OCI-LY1 (cell line): Measurements from ENCODE around the gene CIDEC.
"Not testable (repeated sequence)": the region's sequence is repeated elsewhere in the genome, so short reads cannot be mapped to it uniquely, and the experiment has no call there.

Source experiments
- H2AFZ ChIP-seq: fragments of 200-600 bp; sonication (generic), shearing (Covaris generic); 2 replicates; pipeline ENCODE4 v1.6.0; 2014; ENCODE audit warnings: antibody characterized with exemption, mild to moderate bottlenecking, low read length
- H3F3A ChIP-seq: fragments of 200-600 bp; sonication (generic), shearing (Covaris generic); 2 replicates; pipeline ENCODE4 v1.6.0; 2014; ENCODE audit warnings: mild to moderate bottlenecking, antibody characterized with exemption, low read length, moderate library complexity; ENCODE audit not compliant: insufficient read depth
- H3K27ac ChIP-seq: fragments of 200-600 bp; sonication (generic); 2 replicates; pipeline ENCODE4 v1.5.1; 2014; ENCODE audit warnings: low read length, mixed run types, mild to moderate bottlenecking, low read depth; ENCODE audit not compliant: poor library complexity, severe bottlenecking
- H3K27me3 ChIP-seq: fragments of 200-600 bp; sonication (generic); 2 replicates; pipeline ENCODE4 v1.6.0; 2014; ENCODE audit warnings: antibody characterized with exemption, mild to moderate bottlenecking, low read length, moderate library complexity; ENCODE audit not compliant: insufficient read depth
- H3K36me3 ChIP-seq: fragments of 200-600 bp; sonication (generic); 2 replicates; pipeline ENCODE4 v1.6.1; 2014; ENCODE audit warnings: mild to moderate bottlenecking, antibody characterized with exemption, low read length, moderate library complexity, mixed read lengths; ENCODE audit not compliant: insufficient read depth
- H3K4me1 ChIP-seq: fragments of 200-600 bp; sonication (generic); 2 replicates; pipeline ENCODE4 v1.5.1; 2014; ENCODE audit warnings: mild to moderate bottlenecking, low read length, moderate library complexity; ENCODE audit not compliant: insufficient read depth, severe bottlenecking
- H3K4me2 ChIP-seq: fragments of 200-600 bp; sonication (generic), shearing (Covaris generic); 2 replicates; pipeline ENCODE4 v1.6.1; 2014; ENCODE audit warnings: low read length
- H3K4me3 ChIP-seq: fragments of 200-600 bp; sonication (generic); 2 replicates; pipeline ENCODE4 v1.5.1; 2014; ENCODE audit warnings: low read length, low read depth, mild to moderate bottlenecking, mixed read lengths; ENCODE audit not compliant: poor library complexity, severe bottlenecking
- H3K79me2 ChIP-seq: fragments of 200-600 bp; shearing (Covaris generic); 2 replicates; pipeline ENCODE4 v1.6.1; 2016; ENCODE audit warnings: mixed run types, low read length, mixed read lengths; ENCODE audit not compliant: insufficient read depth
- H3K9ac ChIP-seq: fragments of 200-600 bp; sonication (generic), shearing (Covaris generic); 2 replicates; pipeline ENCODE4 v1.6.1; 2014; ENCODE audit warnings: mild to moderate bottlenecking, low read length, mixed read lengths
- H3K9me2 ChIP-seq: fragments of 200-600 bp; sonication (generic), shearing (Covaris generic); 2 replicates; pipeline ENCODE4 v1.6.1; 2014; ENCODE audit warnings: low read depth, mild to moderate bottlenecking, low read length, mixed read lengths
- H3K9me3 ChIP-seq: fragments of 200-600 bp; shearing (Covaris generic); 2 replicates; pipeline ENCODE4 v1.6.1; 2014; ENCODE audit warnings: low read length, mixed read lengths
- H4K20me1 ChIP-seq: fragments of 200-600 bp; sonication (generic), shearing (Covaris generic); 2 replicates; pipeline ENCODE4 v1.6.0; 2016; ENCODE audit warnings: mild to moderate bottlenecking, low read length; ENCODE audit not compliant: insufficient read depth
- EZH2 ChIP-seq: fragments of 200-600 bp; sonication (generic), shearing (Covaris generic); IDR thresholded peaks from 2 replicates; pipeline ENCODE4 v1.8.0; 2017; ENCODE audit warnings: borderline replicate concordance, mixed run types, mild to moderate bottlenecking, antibody characterized with exemption, low read length, moderate library complexity, mixed read lengths
- TF ChIP-seq, protein P1 (sequence below): fragments of 200-600 bp; sonication (generic), shearing (Covaris generic); IDR thresholded peaks from 2 replicates; pipeline ENCODE4 v1.5.1; 2017; ENCODE audit warnings: mild to moderate bottlenecking, antibody characterized with exemption, low read length, moderate library complexity, mixed read lengths

Gene CIDEC

DNA sequence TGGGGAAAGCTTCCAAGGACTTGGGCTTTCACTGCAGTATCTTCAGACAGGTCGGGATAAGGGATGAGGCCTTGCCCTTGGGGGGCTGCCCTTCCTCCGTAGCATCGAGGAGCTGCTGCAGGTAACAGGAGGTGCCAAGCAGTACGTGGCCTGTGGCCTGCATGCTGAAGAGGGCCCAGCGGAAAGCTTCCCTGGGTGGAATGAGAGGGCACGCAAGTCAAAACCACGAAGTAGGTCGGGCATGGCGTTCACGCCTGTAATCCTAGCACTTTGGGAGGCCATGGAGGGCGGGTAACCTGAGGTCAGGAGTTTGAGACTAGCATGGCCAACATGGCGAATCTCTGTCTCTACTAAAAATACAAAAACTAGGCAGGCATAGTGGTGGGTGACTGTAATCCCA is 12.9 kb downstream of the CIDEC start:
- Histone ChIP-seq H3K4me2 (no peak overlapping the region), H3K27me3 (no peaks in the 10 kb centered on the region), H3K27ac (no peak overlapping the region), H3K36me3 (no peaks in the 10 kb centered on the region), H3K9me3 (no peaks in the 10 kb centered on the region), H3K79me2 (no peaks in the 10 kb centered on the region), H3F3A (no peaks in the 10 kb centered on the region), H3K4me1 (no peaks in the 10 kb centered on the region), H3K4me3 (no peak overlapping the region), H2AFZ (no peak overlapping the region), H4K20me1 (no peaks in the 10 kb centered on the region), H3K9me2 (no peaks in the 10 kb centered on the region), H3K9ac (no peak overlapping the region)
- TF ChIP-seq EZH2 = no peak
- TF ChIP-seq, protein P1, sequence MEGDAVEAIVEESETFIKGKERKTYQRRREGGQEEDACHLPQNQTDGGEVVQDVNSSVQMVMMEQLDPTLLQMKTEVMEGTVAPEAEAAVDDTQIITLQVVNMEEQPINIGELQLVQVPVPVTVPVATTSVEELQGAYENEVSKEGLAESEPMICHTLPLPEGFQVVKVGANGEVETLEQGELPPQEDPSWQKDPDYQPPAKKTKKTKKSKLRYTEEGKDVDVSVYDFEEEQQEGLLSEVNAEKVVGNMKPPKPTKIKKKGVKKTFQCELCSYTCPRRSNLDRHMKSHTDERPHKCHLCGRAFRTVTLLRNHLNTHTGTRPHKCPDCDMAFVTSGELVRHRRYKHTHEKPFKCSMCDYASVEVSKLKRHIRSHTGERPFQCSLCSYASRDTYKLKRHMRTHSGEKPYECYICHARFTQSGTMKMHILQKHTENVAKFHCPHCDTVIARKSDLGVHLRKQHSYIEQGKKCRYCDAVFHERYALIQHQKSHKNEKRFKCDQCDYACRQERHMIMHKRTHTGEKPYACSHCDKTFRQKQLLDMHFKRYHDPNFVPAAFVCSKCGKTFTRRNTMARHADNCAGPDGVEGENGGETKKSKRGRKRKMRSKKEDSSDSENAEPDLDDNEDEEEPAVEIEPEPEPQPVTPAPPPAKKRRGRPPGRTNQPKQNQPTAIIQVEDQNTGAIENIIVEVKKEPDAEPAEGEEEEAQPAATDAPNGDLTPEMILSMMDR = no peak

DNA sequence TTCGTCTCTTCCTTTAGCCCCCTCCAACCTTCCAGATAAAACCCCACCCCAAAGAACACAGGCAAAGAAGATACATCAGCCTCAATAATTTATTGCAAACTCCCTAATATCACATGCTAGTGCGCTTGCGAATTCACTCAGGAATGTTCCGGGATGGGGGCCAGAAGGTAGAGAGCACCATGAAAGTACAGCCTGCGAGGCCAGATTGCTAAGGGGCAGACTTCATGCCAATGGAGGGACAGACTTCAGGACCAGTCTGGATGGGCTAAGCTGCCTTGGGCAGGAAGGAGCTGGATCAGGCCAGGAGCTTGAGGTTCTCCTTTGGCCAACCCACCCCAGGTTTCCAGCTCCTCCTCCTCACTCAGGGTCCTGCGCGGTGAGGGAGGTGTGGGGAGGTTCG is 13.4 kb downstream of the CIDEC start:
- no peak overlapping the region for H3K9ac ChIP-seq

DNA sequence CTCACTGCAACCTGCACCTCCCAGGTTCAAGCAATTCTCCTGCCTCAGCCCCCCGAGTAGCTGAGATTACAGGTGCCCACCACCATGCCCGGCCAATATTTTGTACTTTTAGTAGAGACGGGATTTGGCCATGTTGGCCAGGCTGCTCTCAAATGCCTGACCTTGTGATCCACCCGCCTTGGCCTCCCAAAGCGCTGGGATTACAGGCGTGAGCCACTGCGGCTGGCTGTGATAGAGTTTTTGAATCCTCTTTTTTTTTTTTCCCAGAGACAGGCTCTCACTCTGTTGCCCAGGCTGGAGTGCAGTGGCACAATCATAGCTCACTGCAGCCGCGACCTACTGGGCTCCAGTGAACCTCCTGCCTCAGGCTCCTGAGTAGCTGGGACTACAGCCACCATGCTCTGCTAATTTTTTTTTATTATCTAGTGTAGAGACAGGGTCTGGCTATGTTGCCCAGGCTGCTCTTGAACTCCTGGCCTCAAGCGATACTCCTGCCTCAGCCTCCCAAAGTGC is 14.9 kb downstream of the CIDEC start:
- H3K4me1 ChIP-seq, H3K9me2 ChIP-seq, H3K4me2 ChIP-seq, H2AFZ ChIP-seq, H3K9me3 ChIP-seq, H3F3A ChIP-seq, H3K9ac ChIP-seq, H4K20me1 ChIP-seq, H3K27me3 ChIP-seq, H3K79me2 ChIP-seq, H3K36me3 ChIP-seq, H3K27ac ChIP-seq, H3K4me3 ChIP-seq: not testable (repeated sequence)

More for the DNA sequence above, 13.4 kb downstream of the CIDEC start:
- Histone ChIP-seq H3K4me2 (no peak overlapping the region), H3K27me3 (no peaks in the 10 kb centered on the region), H4K20me1 (no peaks in the 10 kb centered on the region), H3K27ac (no peak overlapping the region), H3K36me3 (no peaks in the 10 kb centered on the region), H3K9me3 (no peaks in the 10 kb centered on the region), H2AFZ (no peak overlapping the region), H3F3A (no peaks in the 10 kb centered on the region), H3K79me2 (no peaks in the 10 kb centered on the region), H3K9me2 (no peaks in the 10 kb centered on the region), H3K4me3 (no peak overlapping the region), H3K4me1 (no peaks in the 10 kb centered on the region)
- TF ChIP-seq, protein P1 = no peak
- TF ChIP-seq EZH2 = no peak

DNA sequence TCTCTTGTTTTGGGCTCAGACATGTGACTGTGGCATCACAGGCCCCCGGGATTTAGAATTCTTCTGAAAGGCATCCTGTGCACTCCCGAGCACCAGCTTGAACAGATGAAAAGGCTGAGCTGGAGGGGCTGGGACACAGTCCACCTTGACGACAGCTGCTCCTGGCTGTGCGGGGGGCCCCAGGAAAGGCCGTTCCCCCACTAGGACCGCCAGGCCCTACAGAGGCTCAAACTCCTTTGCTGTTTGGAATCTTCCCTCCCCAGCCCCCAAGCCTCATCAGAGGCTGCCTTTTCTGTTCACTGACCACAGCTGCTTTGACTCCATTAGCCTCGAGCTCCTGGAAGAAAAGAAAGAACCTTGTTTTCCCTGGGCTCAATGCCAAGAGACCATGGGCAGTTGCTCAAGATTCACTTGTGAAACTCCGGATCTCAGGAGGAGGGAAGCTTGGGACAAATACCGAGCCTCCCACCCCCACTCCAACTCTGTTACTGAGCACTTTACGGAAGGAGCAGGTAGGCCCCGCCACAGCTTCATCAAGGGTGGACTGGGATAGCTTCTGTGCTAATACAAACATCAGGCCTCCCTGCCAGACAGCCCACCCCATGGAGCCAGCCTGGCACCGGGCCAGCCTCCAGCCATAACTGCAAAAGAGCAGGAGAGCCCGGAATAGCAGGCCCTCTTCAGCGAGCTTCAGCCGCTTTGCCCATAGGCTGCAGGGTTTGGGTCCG is 15.7 kb downstream of the CIDEC start:
- no peak overlapping the region for H3K27ac ChIP-seq
- no peak overlapping the region for H3K4me2 ChIP-seq
- H3K4me3 ChIP-seq = no peak overlapping the region
- no peaks in the 10 kb centered on the region for H3K36me3 ChIP-seq
- no peaks in the 10 kb centered on the region for H4K20me1 ChIP-seq
- H3F3A ChIP-seq = no peaks in the 10 kb centered on the region
- H3K27me3 ChIP-seq = no peaks in the 10 kb centered on the region
- no peaks in the 10 kb centered on the region for H3K4me1 ChIP-seq
- no peak overlapping the region for H3K9ac ChIP-seq
- no peak overlapping the region for H2AFZ ChIP-seq
- H3K9me2 ChIP-seq = no peaks in the 10 kb centered on the region
- H3K9me3 ChIP-seq = no peaks in the 10 kb centered on the region
- H3K79me2 ChIP-seq = no peaks in the 10 kb centered on the region
- TF ChIP-seq, protein P1 = no peak
- no peak for TF ChIP-seq EZH2
